CD14-positive monocyte (primary cell): Measurements from ENCODE around the gene MACROD2. TPM values are rescaled to one million over a fixed set of nuclear protein-coding genes. Genes with fewer than 3 reads are reported as not detected.

Experiments
- DNase-seq, 3 donors: peaks; one replicate each; pipeline ENCODE4 v3.0.0-alpha.2; 2011 to 2022
- H2AFZ ChIP-seq: 2 replicates; pipeline ENCODE4 v1.6.0; 2012; ENCODE audit warnings: mild to moderate bottlenecking, low read depth, low read length, inconsistent platforms; ENCODE audit not compliant: insufficient read depth, poor library complexity, severe bottlenecking
- H3K27ac ChIP-seq, 2 donors: 1 replicate in 1 of 2; 2 replicates in 1 of 2; pipeline ENCODE4 v1.5.1; 2012 to 2013; ENCODE audit warnings: low read length in 2 of 2, control low read depth in 1 of 2, inconsistent platforms in 1 of 2, low read depth in 1 of 2, mild to moderate bottlenecking in 1 of 2
- H3K27me3 ChIP-seq, 2 donors: one replicate each; pipeline versions ENCODE4 v1.6.0 to v1.6.1; 2011 to 2013; ENCODE audit warnings: low read length in 2 of 2; ENCODE audit not compliant: control insufficient read depth in 2 of 2, insufficient read depth in 2 of 2
- H3K36me3 ChIP-seq, 2 donors: replicated peaks in 1 of 2; 1 replicate in 1 of 2; 2 replicates in 1 of 2; pipeline versions ENCODE4 v1.5.1 to v1.6.1; 2012 to 2013; ENCODE audit warnings: low read length in 2 of 2, control low read depth in 1 of 2, inconsistent platforms in 1 of 2, mild to moderate bottlenecking in 1 of 2; ENCODE audit not compliant: insufficient read depth in 2 of 2, control insufficient read depth in 1 of 2
- H3K4me1 ChIP-seq, 2 donors: 1 replicate in 1 of 2; 2 replicates in 1 of 2; pipeline versions ENCODE4 v1.5.1 to v1.6.1; 2012 to 2013; ENCODE audit warnings: low read length in 2 of 2, control low read depth in 1 of 2, inconsistent platforms in 1 of 2, mild to moderate bottlenecking in 1 of 2, moderate library complexity in 1 of 2; ENCODE audit not compliant: insufficient read depth in 2 of 2, control insufficient read depth in 1 of 2
- H3K4me2 ChIP-seq: replicated peaks from 2 replicates; pipeline ENCODE3; 2012; ENCODE audit warnings: low read length, moderate library complexity, mild to moderate bottlenecking; ENCODE audit not compliant: poor library complexity, severe bottlenecking; ENCODE audit errors: extremely low read depth
- H3K4me3 ChIP-seq, 3 experiments: fragments of 200-600 bp in 1 of 3; sonication (generic) in 1 of 3; replicated peaks in 1 of 3; 1 replicate in 2 of 3; 2 replicates in 1 of 3; pipeline ENCODE4 v1.5.1; 2011 to 2013; ENCODE audit warnings: low read length in 3 of 3, mild to moderate bottlenecking in 3 of 3, control low read depth in 2 of 3, low read depth in 2 of 3, inconsistent platforms in 1 of 3, moderate library complexity in 1 of 3
- H3K79me2 ChIP-seq: 2 replicates; pipeline ENCODE4 v1.6.0; 2012; ENCODE audit warnings: mild to moderate bottlenecking, control low read depth, inconsistent platforms, low read length, moderate library complexity; ENCODE audit not compliant: insufficient read depth
- H3K9ac ChIP-seq: 2 replicates; pipeline ENCODE4 v1.6.0; 2017; ENCODE audit warnings: low read length, mild to moderate bottlenecking; ENCODE audit not compliant: insufficient read depth, poor library complexity, severe bottlenecking
- H3K9me3 ChIP-seq, 2 donors: replicated peaks in 1 of 2; 1 replicate in 1 of 2; 2 replicates in 1 of 2; pipeline versions ENCODE4 v1.5.1 to v1.6.1; 2012 to 2013; ENCODE audit warnings: low read length in 2 of 2, control low read depth in 1 of 2; ENCODE audit not compliant: control insufficient read depth in 1 of 2, insufficient read depth in 1 of 2
- H4K20me1 ChIP-seq: 2 replicates; pipeline ENCODE4 v1.6.0; 2012; ENCODE audit warnings: mild to moderate bottlenecking, low read length, control low read depth, moderate library complexity; ENCODE audit not compliant: insufficient read depth
- H3K27ac Mint-ChIP-seq, 7 donors: one replicate each; pipeline ENCODE4 v1.8.0; 2020; ENCODE audit warnings: mild to moderate bottlenecking in 7 of 7, mixed read lengths in 7 of 7, moderate library complexity in 6 of 7, inconsistent platforms in 2 of 7
- H3K27me3 Mint-ChIP-seq, 3 donors: one replicate each; pipeline ENCODE4 v1.8.0; 2021 to 2022; ENCODE audit warnings: low read depth in 3 of 3, mild to moderate bottlenecking in 3 of 3, mixed read lengths in 3 of 3, moderate library complexity in 3 of 3, inconsistent platforms in 1 of 3
- H3K36me3 Mint-ChIP-seq, 2 donors: one replicate each; pipeline ENCODE4 v1.8.0; 2020; ENCODE audit warnings: mixed read lengths in 2 of 2, inconsistent platforms in 1 of 2, mild to moderate bottlenecking in 1 of 2
- H3K4me1 Mint-ChIP-seq: one replicate; pipeline ENCODE4 v1.8.0; 2020; ENCODE audit warnings: mild to moderate bottlenecking, mixed read lengths
- H3K4me3 Mint-ChIP-seq, 2 donors: one replicate each; pipeline ENCODE4 v1.8.0; 2020; ENCODE audit warnings: mild to moderate bottlenecking in 2 of 2, mixed read lengths in 2 of 2, moderate library complexity in 1 of 2
- H3K9me3 Mint-ChIP-seq, 7 donors: one replicate each; pipeline ENCODE4 v1.8.0; 2020 to 2022; ENCODE audit warnings: mixed read lengths in 7 of 7, mild to moderate bottlenecking in 6 of 7, moderate library complexity in 6 of 7, inconsistent platforms in 2 of 7
- WGBS: methylation state at CpG from one replicate; pipeline ENCODE4 v1.1.5; 2013; ENCODE audit warnings: missing lambda C conversion rate; ENCODE audit not compliant: insufficient coverage; 5-methylcytosine and 5-hydroxymethylcytosine counted together
- intact Hi-C, 2 donors: fragments of 100-400 bp; cut with micrococcal nuclease; formaldehyde crosslinking; loops; one replicate each; pipeline versions ENCODE4 v1.15.0 to v1.15.1; 2023
- polyA plus RNA-seq, 3 donors: library from polyadenylated mRNA; depleted of rRNA in 1 of 3; unstranded in 2 of 3; stranded (reverse) in 1 of 3; fragments of 300-500 nt in 2 of 3; fragments of >200 nt in 1 of 3; fragmentation: Illumina TruSeq in 2 of 3; gene quantifications; 1 replicate in 2 of 3; 2 replicates in 1 of 3; pipeline ENCODE4 v1.2.3, GENCODE V29; 2012 to 2021
- TF ChIP-seq, protein P1 (sequence below): fragments of 200-600 bp; IDR thresholded peaks from one replicate; pipeline ENCODE4 v1.8.0; 2022; ENCODE audit warnings: antibody characterized with exemption, mild to moderate bottlenecking

MACROD2 gene
- polyA plus RNA-seq, 3 donors: 0.23 TPM; not detected in 2

DNA sequence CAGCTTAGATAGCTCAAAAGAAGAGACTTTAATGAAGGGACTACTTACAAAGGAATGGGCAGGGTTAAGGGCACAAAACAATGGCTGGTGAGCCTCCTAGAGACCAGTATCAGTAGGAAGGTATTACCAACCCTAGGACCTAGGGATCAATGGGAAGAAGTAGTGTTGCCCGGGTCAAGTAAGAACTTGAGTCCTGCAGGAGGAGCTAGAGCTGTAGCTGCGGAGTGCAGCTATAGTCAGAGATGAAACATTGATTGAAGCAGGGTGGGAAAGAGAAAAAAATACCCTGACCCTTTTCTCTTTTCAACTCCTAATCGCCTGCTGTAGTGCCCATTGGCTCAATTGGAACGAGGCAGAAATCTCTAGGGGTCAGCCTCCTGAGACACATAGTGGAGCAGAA lies 198.1 kb downstream of the MACROD2 start:
- Mint-ChIP-seq H3K27ac (no peak overlapping the region), H3K9me3 (peaks cover 0 to 6% (median 2%) of the 10 kb centered on the region in 7 donors), H3K4me1 (no peaks in the 10 kb centered on the region), H3K36me3 (no peaks in the 10 kb centered on the region), H3K4me3 (no peak overlapping the region), H3K27me3 (peaks cover 0 to 2% (median 0%) of the 10 kb centered on the region in 3 donors)
- Histone ChIP-seq H3K9me3 (no peaks in the 10 kb centered on the region), H3K9ac (no peak overlapping the region), H3K36me3 (no peaks in the 10 kb centered on the region), H3K27me3 (no peaks in the 10 kb centered on the region), H4K20me1 (no peaks in the 10 kb centered on the region), H2AFZ (no peak overlapping the region), H3K4me3 (no peak overlapping the region), H3K4me1 (no peaks in the 10 kb centered on the region), H3K4me2 (no peak overlapping the region), H3K27ac (no peak overlapping the region), H3K79me2 (no peaks in the 10 kb centered on the region)
- TF ChIP-seq, protein P1, sequence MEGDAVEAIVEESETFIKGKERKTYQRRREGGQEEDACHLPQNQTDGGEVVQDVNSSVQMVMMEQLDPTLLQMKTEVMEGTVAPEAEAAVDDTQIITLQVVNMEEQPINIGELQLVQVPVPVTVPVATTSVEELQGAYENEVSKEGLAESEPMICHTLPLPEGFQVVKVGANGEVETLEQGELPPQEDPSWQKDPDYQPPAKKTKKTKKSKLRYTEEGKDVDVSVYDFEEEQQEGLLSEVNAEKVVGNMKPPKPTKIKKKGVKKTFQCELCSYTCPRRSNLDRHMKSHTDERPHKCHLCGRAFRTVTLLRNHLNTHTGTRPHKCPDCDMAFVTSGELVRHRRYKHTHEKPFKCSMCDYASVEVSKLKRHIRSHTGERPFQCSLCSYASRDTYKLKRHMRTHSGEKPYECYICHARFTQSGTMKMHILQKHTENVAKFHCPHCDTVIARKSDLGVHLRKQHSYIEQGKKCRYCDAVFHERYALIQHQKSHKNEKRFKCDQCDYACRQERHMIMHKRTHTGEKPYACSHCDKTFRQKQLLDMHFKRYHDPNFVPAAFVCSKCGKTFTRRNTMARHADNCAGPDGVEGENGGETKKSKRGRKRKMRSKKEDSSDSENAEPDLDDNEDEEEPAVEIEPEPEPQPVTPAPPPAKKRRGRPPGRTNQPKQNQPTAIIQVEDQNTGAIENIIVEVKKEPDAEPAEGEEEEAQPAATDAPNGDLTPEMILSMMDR: no peak
- no peak for DNase-seq
- intact Hi-C loops: no loop called here
- WGBS: no CpG with 5 or more reads among the region's 4 CpGs

DNA sequence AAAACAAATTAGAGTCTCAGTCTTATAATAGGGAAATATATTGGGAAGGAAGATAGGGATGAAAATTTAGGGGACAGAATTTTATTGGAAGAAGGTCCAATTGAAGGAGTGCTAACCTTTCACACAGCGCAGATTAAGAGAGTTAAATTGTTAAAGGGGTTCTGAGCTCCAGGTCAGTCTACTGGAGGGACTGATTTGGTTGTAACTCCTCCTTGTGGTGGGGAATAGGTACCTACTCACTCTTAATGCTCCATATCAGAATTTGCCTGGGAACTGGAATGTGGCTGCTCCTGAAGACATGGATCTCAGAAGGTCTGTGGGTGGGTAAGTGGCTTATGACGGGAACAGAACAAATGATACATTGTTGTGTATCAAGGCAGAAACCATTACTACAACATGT lies 198.6 kb downstream of the MACROD2 start:
- H3K9me3 Mint-ChIP-seq: peaks cover 0 to 6% (median 2%) of the 10 kb centered on the region in 7 donors
- WGBS: no CpG with 5 or more reads among the region's 2 CpGs
- H2AFZ ChIP-seq: no peak overlapping the region
- TF ChIP-seq, protein P1: no peak
- no peaks in the 10 kb centered on the region for H3K79me2 ChIP-seq
- peaks cover 0 to 2% (median 1%) of the 10 kb centered on the region in 3 donors for H3K27me3 Mint-ChIP-seq
- intact Hi-C loops: no loop called here
- no peaks in the 10 kb centered on the region for H3K36me3 Mint-ChIP-seq
- H3K9ac ChIP-seq: no peak overlapping the region
- no peak overlapping the region for H3K4me2 ChIP-seq
- H3K9me3 ChIP-seq: no peaks in the 10 kb centered on the region
- DNase-seq: no peak
- no peaks in the 10 kb centered on the region for H3K4me1 Mint-ChIP-seq
- H3K4me3 Mint-ChIP-seq: no peak overlapping the region
- no peak overlapping the region for H3K27ac ChIP-seq
- H3K27me3 ChIP-seq: no peaks in the 10 kb centered on the region
- H3K27ac Mint-ChIP-seq: no peak overlapping the region
- H4K20me1 ChIP-seq: no peaks in the 10 kb centered on the region
- no peaks in the 10 kb centered on the region for H3K4me1 ChIP-seq
- H3K36me3 ChIP-seq: no peaks in the 10 kb centered on the region
- no peak overlapping the region for H3K4me3 ChIP-seq
